Measurements from ENCODE around the gene PCDHA12. TPM values are rescaled to one million over a fixed set of nuclear protein-coding genes. Genes with fewer than 3 reads are reported as not detected.

Gene PCDHA12
- 7.4 TPM for polyA plus RNA-seq (2013, experiment 1 of 2)
- polyA plus RNA-seq (2013, experiment 2 of 2), result 6.7 TPM

DNA sequence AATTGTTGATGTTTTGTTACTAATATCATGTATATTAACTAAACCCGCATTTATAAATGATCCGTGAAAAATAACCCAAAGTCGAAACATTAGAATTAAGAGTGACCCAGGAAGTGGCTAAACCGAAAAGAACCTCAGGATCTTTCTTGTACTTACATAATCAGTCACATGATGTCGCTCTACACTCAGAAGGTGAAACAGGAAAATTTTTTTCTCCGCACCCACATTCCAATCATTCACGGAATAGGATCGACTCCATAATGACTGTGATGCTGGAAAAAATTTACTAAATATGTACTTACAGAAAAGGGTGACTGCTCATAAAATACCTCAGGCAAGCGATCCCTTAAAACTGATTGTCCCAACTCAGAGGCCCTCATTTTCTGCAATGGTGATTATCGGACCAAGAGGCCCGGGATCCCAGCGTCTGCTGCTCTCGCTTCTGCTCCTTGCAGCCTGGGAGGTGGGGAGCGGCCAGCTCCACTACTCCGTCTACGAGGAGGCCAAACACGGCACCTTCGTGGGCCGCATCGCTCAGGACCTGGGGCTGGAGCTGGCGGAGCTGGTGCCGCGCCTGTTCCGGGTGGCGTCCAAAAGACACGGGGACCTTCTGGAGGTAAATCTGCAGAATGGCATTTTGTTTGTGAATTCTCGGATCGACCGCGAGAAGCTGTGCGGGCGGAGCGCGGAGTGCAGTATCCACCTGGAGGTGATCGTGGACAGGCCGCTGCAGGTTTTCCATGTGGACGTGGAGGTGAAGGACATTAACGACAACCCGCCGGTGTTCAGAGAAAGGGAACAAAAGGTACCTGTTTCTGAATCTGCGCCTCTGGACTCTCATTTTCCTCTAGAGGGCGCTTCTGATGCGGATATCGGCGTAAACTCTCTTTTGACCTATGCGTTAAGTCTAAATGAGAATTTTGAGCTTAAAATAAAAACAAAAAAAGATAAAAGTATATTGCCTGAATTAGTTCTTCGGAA is at the start of gene PCDHA12:
TSS of gene PCDHA12 (plus strand) at position 224 of the 981 bp plus-strand sequence. CDS start at position 389, 165 bp downstream.
- Histone ChIP-seq H3K18ac (ENCODE audit: low read depth in 1 of 2, low read length in 2 of 2) (no peak within 1 kb of the TSS), H2BK120ac (ENCODE audit: low read depth, low read length) (no peak within 1 kb of the TSS), H3K9me3 (ENCODE audit: control insufficient read depth, low read length) (peaks cover 59% of the 10 kb centered on the region), H3K14ac (ENCODE audit: low read length in 2 of 2) (no peak within 1 kb of the TSS), H3K79me1 (replicated peaks; ENCODE audit: low read length, poor library complexity, severe bottlenecking) (peaks cover 3% of the 10 kb centered on the region), H2AK5ac (ENCODE audit: low read length, severe bottlenecking) (no peak within 1 kb of the TSS), H3K36me3 (ENCODE audit: control insufficient read depth in 1 of 2, insufficient read depth in 2 of 2, low read depth in 1 of 2, low read length in 2 of 2) (peaks cover 0 to 21% of the 10 kb centered on the region in 2 experiments), H3K4me3 (ENCODE audit: insufficient read depth in 1 of 2, low read depth in 1 of 2, low read length in 2 of 2) (peak within 1 kb of the TSS in 1 of 2 experiments; percentile 55), H4K8ac (ENCODE audit: low read length) (no peak within 1 kb of the TSS), H2BK12ac (ENCODE audit: low read length in 2 of 2) (no peak within 1 kb of the TSS), H3K4me1 (ENCODE audit: control insufficient read depth, insufficient read depth, low read depth, low read length) (peaks cover 8% of the 10 kb centered on the region), H4K91ac (ENCODE audit: low read length) (no peak within 1 kb of the TSS), H2BK15ac (ENCODE audit: low read depth, poor library complexity, severe bottlenecking) (no peak within 1 kb of the TSS), H3K23ac (ENCODE audit: low read length in 2 of 2) (no peak within 1 kb of the TSS), H3K9ac (ENCODE audit: low read length) (no peak within 1 kb of the TSS), H2BK5ac (ENCODE audit: low read depth, low read length, poor library complexity, severe bottlenecking) (no peak within 1 kb of the TSS), H3K4ac (ENCODE audit: low read depth in 1 of 2, low read length in 2 of 2) (no peak within 1 kb of the TSS), H3K4me2 (ENCODE audit: low read length, poor library complexity, severe bottlenecking) (peak within 1 kb of the TSS; percentile 64), H2AFZ (ENCODE audit: low read depth, low read length) (no peak within 1 kb of the TSS), H3K27ac (ENCODE audit: low read length, poor library complexity, severe bottlenecking) (peak within 1 kb of the TSS; percentile 60), H3K27me3 (ENCODE audit: control insufficient read depth in 1 of 2, insufficient read depth in 1 of 2, low read length in 2 of 2) (no peaks in the 10 kb centered on the region)
- peak; percentile 75 for DNase-seq
- WGBS, result 8% methylated on average over 39 of the region's 47 CpGs

GRCh38 chr5:140827704-140828361 is 47.3 kb upstream of the PCDHA12 start, which contains the start of gene PCDHA6:
PCDHA6 (plus strand) TSS chr5:140827960; CDS start chr5:140828092, 132 bp downstream.
- peak; percentile 62 for DNase-seq
- peak within 1 kb of the TSS; percentile 62 for H3K27ac ChIP-seq (ENCODE audit: low read length, poor library complexity, severe bottlenecking)
- no peak within 1 kb of the TSS for H2BK120ac ChIP-seq (ENCODE audit: low read depth, low read length)
- H3K23ac ChIP-seq (ENCODE audit: low read length in 2 of 2), result no peak within 1 kb of the TSS
- H2BK12ac ChIP-seq (ENCODE audit: low read length in 2 of 2), result no peak within 1 kb of the TSS
- peak within 1 kb of the TSS in 1 of 2 experiments; percentile 87 for H3K14ac ChIP-seq (ENCODE audit: low read length in 2 of 2)
- peak within 1 kb of the TSS; percentile 17 for H3K9ac ChIP-seq (ENCODE audit: low read length)
- H3K36me3 ChIP-seq (ENCODE audit: control insufficient read depth in 1 of 2, insufficient read depth in 2 of 2, low read depth in 1 of 2, low read length in 2 of 2), result peaks cover 0 to 26% of the 10 kb centered on the region in 2 experiments
- H3K4me2 ChIP-seq (ENCODE audit: low read length, poor library complexity, severe bottlenecking), result peak within 1 kb of the TSS; percentile 53
- H2AFZ ChIP-seq (ENCODE audit: low read depth, low read length), result peak within 1 kb of the TSS; percentile 88
- H3K4me1 ChIP-seq (ENCODE audit: control insufficient read depth, insufficient read depth, low read depth, low read length), result peaks cover 2% of the 10 kb centered on the region
- no peak within 1 kb of the TSS for H2AK5ac ChIP-seq (ENCODE audit: low read length, severe bottlenecking)
- peak within 1 kb of the TSS in 1 of 2 experiments; percentile 50 for H3K4ac ChIP-seq (ENCODE audit: low read depth in 1 of 2, low read length in 2 of 2)
- no peak within 1 kb of the TSS for H2BK5ac ChIP-seq (ENCODE audit: low read depth, low read length, poor library complexity, severe bottlenecking)
- 58% methylated on average over 26 of the region's 27 CpGs for WGBS
- H3K27me3 ChIP-seq (ENCODE audit: control insufficient read depth in 1 of 2, insufficient read depth in 1 of 2, low read length in 2 of 2), result no peaks in the 10 kb centered on the region
- H4K91ac ChIP-seq (ENCODE audit: low read length), result peak within 1 kb of the TSS; percentile 39
- H3K79me1 ChIP-seq (replicated peaks; ENCODE audit: low read length, poor library complexity, severe bottlenecking), result peaks cover 6% of the 10 kb centered on the region
- peak within 1 kb of the TSS; percentile 47 to 65 for H3K4me3 ChIP-seq (ENCODE audit: insufficient read depth in 1 of 2, low read depth in 1 of 2, low read length in 2 of 2)
- peak within 1 kb of the TSS; percentile 28 for H2BK15ac ChIP-seq (ENCODE audit: low read depth, poor library complexity, severe bottlenecking)
- peak within 1 kb of the TSS; percentile 72 for H4K8ac ChIP-seq (ENCODE audit: low read length)
- peaks cover 45% of the 10 kb centered on the region for H3K9me3 ChIP-seq (ENCODE audit: control insufficient read depth, low read length)
- peak within 1 kb of the TSS; percentile 62 to 78 for H3K18ac ChIP-seq (ENCODE audit: low read depth in 1 of 2, low read length in 2 of 2)

DNA sequence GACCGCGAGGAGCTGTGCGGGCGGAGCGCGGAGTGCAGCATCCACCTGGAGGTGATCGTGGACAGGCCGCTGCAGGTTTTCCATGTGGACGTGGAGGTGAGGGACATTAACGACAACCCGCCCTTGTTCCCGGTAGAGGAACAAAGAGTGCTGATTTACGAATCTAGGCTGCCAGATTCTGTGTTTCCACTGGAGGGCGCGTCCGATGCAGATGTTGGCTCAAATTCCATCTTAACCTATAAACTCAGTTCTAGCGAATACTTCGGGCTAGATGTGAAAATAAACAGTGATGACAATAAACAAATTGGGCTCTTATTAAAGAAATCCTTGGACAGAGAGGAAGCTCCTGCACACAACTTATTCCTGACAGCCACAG is 46.8 kb upstream of the PCDHA12 start:
- 52% methylated on average over 10 of the region's 18 CpGs for WGBS
- peak; percentile 40 for DNase-seq
- Histone ChIP-seq H3K36me3 (ENCODE audit: control insufficient read depth in 1 of 2, insufficient read depth in 2 of 2, low read depth in 1 of 2, low read length in 2 of 2) (peaks cover 0 to 21% of the 10 kb centered on the region in 2 experiments), H3K79me1 (replicated peaks; ENCODE audit: low read length, poor library complexity, severe bottlenecking) (peaks cover 6% of the 10 kb centered on the region), H2BK120ac (ENCODE audit: low read depth, low read length) (no peak overlapping the region), H3K18ac (ENCODE audit: low read depth in 1 of 2, low read length in 2 of 2) (peak overlapping the region in 1 of 2 experiments; percentile 78), H2BK5ac (ENCODE audit: low read depth, low read length, poor library complexity, severe bottlenecking) (no peak overlapping the region), H2BK12ac (ENCODE audit: low read length in 2 of 2) (no peak overlapping the region), H3K4ac (ENCODE audit: low read depth in 1 of 2, low read length in 2 of 2) (no peak overlapping the region), H3K27me3 (ENCODE audit: control insufficient read depth in 1 of 2, insufficient read depth in 1 of 2, low read length in 2 of 2) (no peaks in the 10 kb centered on the region), H3K4me2 (ENCODE audit: low read length, poor library complexity, severe bottlenecking) (no peak overlapping the region), H4K91ac (ENCODE audit: low read length) (no peak overlapping the region), H3K27ac (ENCODE audit: low read length, poor library complexity, severe bottlenecking) (peak overlapping the region; percentile 62), H2AFZ (ENCODE audit: low read depth, low read length) (no peak overlapping the region), H2AK5ac (ENCODE audit: low read length, severe bottlenecking) (no peak overlapping the region), H3K23ac (ENCODE audit: low read length in 2 of 2) (no peak overlapping the region), H3K9me3 (ENCODE audit: control insufficient read depth, low read length) (peaks cover 49% of the 10 kb centered on the region), H3K14ac (ENCODE audit: low read length in 2 of 2) (no peak overlapping the region), H3K4me1 (ENCODE audit: control insufficient read depth, insufficient read depth, low read depth, low read length) (peaks cover 2% of the 10 kb centered on the region), H3K4me3 (ENCODE audit: insufficient read depth in 1 of 2, low read depth in 1 of 2, low read length in 2 of 2) (peak overlapping the region; percentile 47 to 65), H2BK15ac (ENCODE audit: low read depth, poor library complexity, severe bottlenecking) (no peak overlapping the region), H4K8ac (ENCODE audit: low read length) (no peak overlapping the region), H3K9ac (ENCODE audit: low read length) (no peak overlapping the region)

All from mesenchymal stem cell (in vitro differentiated cells and primary cell).